Measurements from ENCODE around the gene BMF. TPM values are rescaled to one million over a fixed set of nuclear protein-coding genes. Genes with fewer than 3 reads are reported as not detected.

Gene BMF
- total RNA-seq, 1 experiment from 2014 or later, result 11.5 TPM

DNA sequence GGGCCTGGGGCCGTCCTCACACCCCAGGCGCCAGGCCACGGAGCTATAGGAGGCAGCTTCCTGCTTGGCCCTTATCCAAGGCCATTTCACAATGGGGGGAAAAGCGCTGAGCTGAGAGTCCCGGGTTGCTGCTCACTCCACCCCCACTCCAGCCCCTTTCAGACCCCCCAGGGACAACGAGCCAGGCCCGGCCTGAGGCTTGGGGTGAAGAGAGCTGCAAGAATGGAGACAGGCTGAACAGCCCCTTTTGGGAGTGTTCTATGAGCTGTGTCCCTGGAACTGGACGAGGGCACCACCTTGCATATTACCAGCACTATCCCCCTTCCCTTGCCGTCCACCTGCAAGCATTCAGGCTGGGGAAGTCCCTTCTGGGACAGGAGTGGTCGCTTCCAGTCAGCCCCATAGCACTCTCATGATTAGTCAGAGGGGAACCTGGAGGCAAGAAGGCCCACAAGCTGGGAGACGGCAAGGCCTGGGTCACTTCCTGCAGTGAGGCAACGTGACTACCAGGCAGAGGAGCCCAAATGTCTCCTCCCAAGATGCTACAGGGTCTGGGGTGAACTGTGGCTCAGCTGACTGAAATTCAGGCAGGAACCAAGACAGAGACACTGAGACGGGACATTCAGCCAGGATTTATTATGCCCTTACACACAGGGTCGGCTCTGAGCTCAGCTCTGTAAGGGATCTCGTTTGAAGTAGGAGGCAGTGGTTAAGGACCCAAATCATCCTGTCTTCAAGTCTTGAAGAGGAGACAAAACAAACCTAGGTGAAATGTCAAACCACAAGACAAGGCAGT lies 61.1 kb downstream of the BMF start:
- DNase-seq, result peak; percentile 75
- CTCF ChIA-PET, result interaction anchor here (0.6 to 3.9 kb wide), 8 partner anchors 9 to 192 kb away, joined by 3 to 75 read pairs (median 3); partner anchors contain the start of genes BMF and PAK6
- TF ChIP-seq, protein P1, sequence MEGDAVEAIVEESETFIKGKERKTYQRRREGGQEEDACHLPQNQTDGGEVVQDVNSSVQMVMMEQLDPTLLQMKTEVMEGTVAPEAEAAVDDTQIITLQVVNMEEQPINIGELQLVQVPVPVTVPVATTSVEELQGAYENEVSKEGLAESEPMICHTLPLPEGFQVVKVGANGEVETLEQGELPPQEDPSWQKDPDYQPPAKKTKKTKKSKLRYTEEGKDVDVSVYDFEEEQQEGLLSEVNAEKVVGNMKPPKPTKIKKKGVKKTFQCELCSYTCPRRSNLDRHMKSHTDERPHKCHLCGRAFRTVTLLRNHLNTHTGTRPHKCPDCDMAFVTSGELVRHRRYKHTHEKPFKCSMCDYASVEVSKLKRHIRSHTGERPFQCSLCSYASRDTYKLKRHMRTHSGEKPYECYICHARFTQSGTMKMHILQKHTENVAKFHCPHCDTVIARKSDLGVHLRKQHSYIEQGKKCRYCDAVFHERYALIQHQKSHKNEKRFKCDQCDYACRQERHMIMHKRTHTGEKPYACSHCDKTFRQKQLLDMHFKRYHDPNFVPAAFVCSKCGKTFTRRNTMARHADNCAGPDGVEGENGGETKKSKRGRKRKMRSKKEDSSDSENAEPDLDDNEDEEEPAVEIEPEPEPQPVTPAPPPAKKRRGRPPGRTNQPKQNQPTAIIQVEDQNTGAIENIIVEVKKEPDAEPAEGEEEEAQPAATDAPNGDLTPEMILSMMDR (IDR thresholded peaks at IDR 0.05; ENCODE audit: unreplicated experiment), result no peak
- intact Hi-C loops (cut with micrococcal nuclease; ENCODE audit: unreplicated experiment), result loop anchor here (5.0 kb wide), 2 partner anchors 115 to 225 kb away; partner anchors contain the start of gene BUB1B
- no peaks in the 10 kb centered on the region for H3K27me3 Mint-ChIP-seq (ENCODE audit: unreplicated experiment)
- BruUV-seq (replicated peaks), result TSS peak; percentile 27
- H3K4me3 Mint-ChIP-seq (ENCODE audit: low read depth, unreplicated experiment), result no peak overlapping the region
- peaks cover 2% of the 10 kb centered on the region for H3K9me3 Mint-ChIP-seq (ENCODE audit: low read depth, unreplicated experiment)
- H3K27ac Mint-ChIP-seq (ENCODE audit: unreplicated experiment), result peak overlapping the region; percentile 44
- peaks cover 19% of the 10 kb centered on the region for H3K4me1 Mint-ChIP-seq (ENCODE audit: low read depth, unreplicated experiment)
- peaks cover 5% of the 10 kb centered on the region for H3K36me3 Mint-ChIP-seq (ENCODE audit: insufficient read depth, unreplicated experiment)

DNA sequence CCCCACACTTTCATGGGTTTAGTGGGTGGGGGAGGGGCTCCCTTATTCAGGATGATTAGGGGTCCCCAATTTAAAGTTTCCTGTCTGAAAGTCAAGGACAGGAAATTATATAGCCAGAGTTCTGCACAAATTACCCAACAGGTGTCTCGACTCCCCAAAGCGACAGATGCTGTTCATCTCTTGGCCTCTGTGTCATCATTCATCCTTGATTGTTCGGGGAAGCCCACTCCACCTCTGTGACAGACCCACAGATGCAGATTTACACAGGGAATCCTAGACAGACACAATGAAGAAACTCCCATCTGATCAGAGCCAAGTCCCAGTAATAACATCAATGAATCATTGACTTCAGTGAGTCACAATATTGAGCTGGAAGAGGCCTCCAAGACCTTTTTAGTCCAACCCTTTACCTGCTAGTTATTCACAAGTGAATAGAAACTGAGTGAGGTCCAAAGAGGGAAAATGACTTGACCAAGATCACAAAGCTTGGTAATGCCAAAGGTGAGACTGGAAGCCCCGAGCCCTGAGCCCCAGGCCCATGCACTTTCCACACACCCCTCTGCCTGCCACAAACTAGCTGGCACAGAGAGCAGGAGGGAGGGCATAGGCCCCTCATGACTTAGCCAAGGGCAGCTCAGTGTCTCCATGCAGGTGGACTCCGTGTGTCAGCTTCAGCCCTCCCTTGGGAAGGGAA lies 61.8 kb downstream of the BMF start:
- H3K4me1 Mint-ChIP-seq (ENCODE audit: low read depth, unreplicated experiment), result peaks cover 18% of the 10 kb centered on the region
- H3K27me3 Mint-ChIP-seq (ENCODE audit: unreplicated experiment), result no peaks in the 10 kb centered on the region
- no TSS peak for BruUV-seq (replicated peaks)
- no peak for DNase-seq
- TF ChIP-seq, protein P1 (IDR thresholded peaks at IDR 0.05; ENCODE audit: unreplicated experiment), result no peak
- peaks cover 2% of the 10 kb centered on the region for H3K9me3 Mint-ChIP-seq (ENCODE audit: low read depth, unreplicated experiment)
- CTCF ChIA-PET, result interaction anchor here (0.6 to 3.9 kb wide), 8 partner anchors 8 to 227 kb away, joined by 3 to 75 read pairs (median 5); partner anchors contain the start of genes BMF and PAK6
- peaks cover 5% of the 10 kb centered on the region for H3K36me3 Mint-ChIP-seq (ENCODE audit: insufficient read depth, unreplicated experiment)
- no peak overlapping the region for H3K4me3 Mint-ChIP-seq (ENCODE audit: low read depth, unreplicated experiment)
- no peak overlapping the region for H3K27ac Mint-ChIP-seq (ENCODE audit: unreplicated experiment)
- intact Hi-C loops (cut with micrococcal nuclease; ENCODE audit: unreplicated experiment), result loop anchor here (5.0 kb wide), 2 partner anchors 115 to 225 kb away; partner anchors contain the start of gene BUB1B

- H3K9me3 Mint-ChIP-seq (ENCODE audit: low read depth, unreplicated experiment), result peaks cover 2% of the 10 kb centered on the region
- CTCF ChIA-PET, result interaction anchor here (1.2 to 3.9 kb wide), 4 partner anchors 59 to 228 kb away, joined by 3 to 75 read pairs (median 10); partner anchors contain the start of gene BMF
- H3K4me1 Mint-ChIP-seq (ENCODE audit: low read depth, unreplicated experiment), result peaks cover 10% of the 10 kb centered on the region
- H3K27me3 Mint-ChIP-seq (ENCODE audit: unreplicated experiment), result no peaks in the 10 kb centered on the region
- peaks cover 5% of the 10 kb centered on the region for H3K36me3 Mint-ChIP-seq (ENCODE audit: insufficient read depth, unreplicated experiment)
- no peak overlapping the region for H3K27ac Mint-ChIP-seq (ENCODE audit: unreplicated experiment)
- DNase-seq, result no peak
- H3K4me3 Mint-ChIP-seq (ENCODE audit: low read depth, unreplicated experiment), result no peak overlapping the region
- no TSS peak for BruUV-seq (replicated peaks)
- TF ChIP-seq, protein P1 (IDR thresholded peaks at IDR 0.05; ENCODE audit: unreplicated experiment), result no peak
- intact Hi-C loops (cut with micrococcal nuclease; ENCODE audit: unreplicated experiment), result loop anchor here (1.0 to 5.0 kb wide), 3 partner anchors 62 to 227 kb away; partner anchors contain the start of gene BUB1B
Measured at GRCh38 chr15:40045572-40046217, 63.0 kb downstream of the BMF start.

Measured in Calu3 (cell line).